HG03378 (cell line): ENCODE measurements around the gene DOCK9.

Source experiments
- ATAC-seq: cut with Tn5 transposase; IDR thresholded peaks from one replicate; pipeline ENCODE4 v1.9.1; 2021; ENCODE audit warnings: mild to moderate bottlenecking, moderate library complexity; ENCODE audit not compliant: unreplicated experiment

Gene DOCK9

GRCh38 chr13:98890925-98891324 lies 86.9 kb downstream of the DOCK9 start:
- no peak for ATAC-seq

- no peak for ATAC-seq
These were observed 87.7 kb downstream of the DOCK9 start for GRCh38 chr13:98890186-98890585.

GRCh38 chr13:98889419-98890085 lies 88.3 kb downstream of the DOCK9 start:
- ATAC-seq: no peak

- no peak for ATAC-seq
These were observed 89.0 kb downstream of the DOCK9 start for GRCh38 chr13:98888890-98889279.

GRCh38 chr13:98888222-98888889 lies 89.5 kb downstream of the DOCK9 start:
- ATAC-seq: no peak

GRCh38 chr13:98886587-98887230 lies 91.2 kb downstream of the DOCK9 start:
- no peak for ATAC-seq

- ATAC-seq: no peak
These were observed 92.3 kb downstream of the DOCK9 start for GRCh38 chr13:98885600-98885999.

DNA sequence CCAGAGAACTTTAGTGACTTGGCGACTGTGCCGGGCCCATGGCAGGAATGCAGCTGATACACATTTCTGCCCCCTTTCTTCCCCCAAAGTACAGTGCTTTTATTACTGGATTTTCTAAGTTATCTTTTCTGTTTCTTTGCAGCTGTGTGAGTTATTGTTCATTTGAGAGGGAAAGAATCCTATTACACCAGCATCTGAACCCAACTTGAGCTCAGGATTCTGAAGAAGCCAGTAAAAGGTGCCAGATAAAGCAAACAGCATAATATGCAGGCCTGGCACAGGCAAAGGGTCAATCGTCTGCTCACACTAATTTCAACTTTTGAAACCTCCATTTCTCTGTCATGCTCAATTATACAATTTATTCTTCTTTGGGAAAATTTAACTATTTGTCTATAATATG lies 93.9 kb downstream of the DOCK9 start:
- no peak for ATAC-seq

DNA sequence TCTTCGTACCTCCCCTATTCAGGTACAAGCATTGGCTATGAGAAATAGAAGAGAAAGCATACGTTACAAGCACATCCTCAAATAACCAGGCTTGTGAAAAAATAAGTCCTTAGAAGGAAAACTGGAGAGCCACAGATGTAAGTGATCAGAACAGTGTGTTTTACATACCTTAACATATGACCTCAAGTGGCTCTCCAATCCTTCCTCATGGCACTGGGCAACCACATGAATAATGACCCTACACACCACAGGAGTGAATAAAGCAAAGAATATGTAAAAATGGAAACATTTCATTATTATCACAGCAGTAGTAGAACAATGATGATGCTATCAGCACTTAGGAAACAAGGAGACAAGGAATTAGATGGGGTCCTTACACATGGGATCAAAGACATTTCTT lies 96.5 kb downstream of the DOCK9 start:
- ATAC-seq: no peak

GRCh38 chr13:98880677-98881076 lies 97.2 kb downstream of the DOCK9 start:
- ATAC-seq: no peak

DNA sequence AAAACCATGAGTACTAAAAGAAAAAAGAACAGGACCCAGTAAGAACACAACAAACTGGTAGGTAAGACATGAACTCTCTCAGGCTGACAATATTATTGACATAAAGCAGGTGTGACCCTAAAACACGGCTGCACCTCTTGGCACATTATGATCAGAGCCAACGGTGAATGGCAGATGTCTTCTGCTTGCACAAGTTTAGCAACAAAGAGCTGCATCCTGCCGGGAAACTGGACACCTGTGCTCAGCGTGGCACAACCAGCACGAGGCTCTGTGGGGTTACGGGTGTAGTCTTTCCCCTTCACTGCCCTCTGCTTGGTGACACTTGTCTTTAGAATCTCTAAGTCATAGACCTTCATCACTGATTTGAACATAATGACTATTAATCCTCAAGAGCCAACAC lies 97.9 kb downstream of the DOCK9 start:
- ATAC-seq: no peak

DNA sequence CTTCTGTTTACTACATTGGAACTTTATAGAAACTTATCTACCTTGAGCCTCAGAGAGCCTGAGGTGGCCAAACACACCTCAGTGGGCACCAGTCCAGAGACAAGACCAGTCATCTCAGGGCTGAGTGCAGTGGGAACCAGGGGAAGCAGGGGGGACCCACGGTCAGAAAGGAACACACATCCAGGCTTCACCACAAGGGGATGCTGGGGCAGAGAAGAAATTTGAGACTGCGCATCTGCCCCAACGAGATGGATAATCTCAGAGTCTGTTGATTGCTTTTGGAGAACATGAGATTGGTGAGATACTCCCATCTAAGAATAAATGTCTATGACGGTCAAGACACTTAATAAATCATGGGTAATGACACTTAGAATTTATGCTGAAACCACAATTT lies 98.7 kb downstream of the DOCK9 start:
- no peak for ATAC-seq

GRCh38 chr13:98878486-98879126 lies 99.3 kb downstream of the DOCK9 start:
- ATAC-seq: no peak

- ATAC-seq: no peak
These were observed 99.9 kb downstream of the DOCK9 start for GRCh38 chr13:98877936-98878335.

DNA sequence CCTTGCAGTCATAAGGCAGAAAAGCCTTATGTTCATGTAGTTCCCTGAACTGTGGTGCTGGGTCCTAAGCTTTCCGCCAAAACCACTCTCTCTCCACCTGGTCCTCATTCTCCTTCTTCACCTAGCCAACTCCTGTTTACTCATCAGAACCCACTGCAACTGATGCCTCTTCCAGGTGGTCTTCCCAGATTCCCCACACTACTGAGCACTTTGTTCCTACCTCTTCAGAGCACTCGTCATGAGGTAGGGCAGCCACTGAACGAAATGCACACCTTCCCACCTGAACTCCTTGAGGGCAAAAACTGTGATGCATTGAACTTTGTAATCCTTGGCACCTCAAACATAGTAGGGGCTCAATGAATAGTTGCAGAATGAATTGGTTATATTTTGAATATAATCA lies 100.4 kb downstream of the DOCK9 start:
- no peak for ATAC-seq

DNA sequence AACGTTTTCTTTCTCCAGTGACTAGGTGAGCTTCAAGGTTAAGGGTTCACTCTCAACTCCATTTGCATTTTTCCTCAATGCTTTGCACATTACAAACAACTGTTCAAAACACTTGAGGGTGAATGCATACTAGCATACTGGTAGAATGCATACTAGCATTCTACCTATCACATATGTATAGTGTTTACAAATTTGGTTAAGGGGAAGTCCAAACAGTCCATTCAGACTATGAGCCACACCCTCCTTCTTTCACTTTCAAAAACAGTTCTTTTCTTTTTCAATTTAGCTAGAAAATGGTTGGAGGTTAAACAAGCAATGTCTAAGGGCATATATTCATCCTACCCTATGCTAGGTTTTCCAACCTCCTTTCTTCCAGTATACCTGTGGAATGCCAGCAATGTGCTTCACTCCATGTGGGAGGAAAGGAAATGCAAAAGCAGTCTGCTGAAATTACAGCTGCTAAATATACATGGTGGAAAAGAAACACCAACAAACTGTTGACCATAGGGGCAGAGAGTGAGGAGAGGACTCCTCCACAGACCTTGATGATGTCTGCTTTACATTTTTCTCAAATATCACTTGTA lies 102.6 kb downstream of the DOCK9 start:
- ATAC-seq: peak; percentile 94

- no peak for ATAC-seq
These were observed 103.9 kb downstream of the DOCK9 start for GRCh38 chr13:98874029-98874397.

GRCh38 chr13:98873377-98874028 lies 104.4 kb downstream of the DOCK9 start:
- ATAC-seq: no peak

DNA sequence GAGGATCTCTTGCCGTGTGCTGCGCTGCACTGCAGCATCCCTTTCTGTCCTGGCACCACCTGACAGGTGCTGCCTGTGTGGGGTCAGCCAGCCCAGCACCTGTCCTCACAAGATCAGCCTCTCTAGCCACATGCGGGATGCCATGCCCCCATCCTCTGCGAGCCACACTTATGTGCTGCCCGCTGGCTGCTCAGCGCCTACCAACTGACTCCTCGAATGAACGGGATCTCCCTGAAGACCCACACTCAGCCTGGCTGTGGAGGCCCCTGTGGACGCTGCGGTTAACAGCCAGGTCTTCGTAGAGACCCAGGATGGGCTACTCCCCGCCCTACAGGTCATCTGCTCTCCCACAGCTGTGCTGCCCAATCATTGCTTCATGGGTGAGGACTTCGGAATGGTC lies 106.1 kb downstream of the DOCK9 start:
- no peak for ATAC-seq

- ATAC-seq: no peak
These were observed 108.3 kb downstream of the DOCK9 start for GRCh38 chr13:98869408-98870090.
